ENCODE measurements around the gene AP3B1.

The AP3B1 gene

DNA sequence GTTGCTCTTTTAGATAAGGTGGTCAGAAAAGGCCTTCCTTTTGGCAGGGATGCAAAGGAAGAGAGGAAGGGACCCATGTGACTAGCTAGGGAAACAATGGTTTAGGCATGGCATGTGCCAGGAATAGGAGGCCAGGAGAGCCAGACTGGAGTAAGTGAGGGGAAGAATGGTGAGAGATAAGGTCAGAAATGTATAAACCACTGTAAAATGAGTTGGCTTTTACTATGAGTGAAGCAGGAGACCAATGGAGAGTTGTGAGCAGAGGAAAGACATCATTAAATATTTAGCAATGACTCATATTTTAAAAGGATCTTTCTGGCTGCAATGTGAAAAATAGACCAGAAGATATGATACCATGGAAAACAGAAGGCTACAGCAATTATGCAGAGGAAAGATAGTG is 50.9 kb downstream of the AP3B1 start:
- H3K27me3 ChIP-seq (ENCODE audit: insufficient read depth, low read length) = no peaks in the 10 kb centered on the region
- peaks cover 10% of the 10 kb centered on the region for H3K79me2 ChIP-seq (ENCODE audit: control insufficient read depth, insufficient read depth, low read length, unreplicated experiment)
- H3K4me3 ChIP-seq (ENCODE audit: low read depth, low read length) = no peak overlapping the region
- peaks cover 5% of the 10 kb centered on the region; the same call in 1 of the 2 replicates for H3K36me3 ChIP-seq (ENCODE audit: insufficient read depth, low read length)
- H3K4me1 ChIP-seq (ENCODE audit: control insufficient read depth, insufficient read depth, low read length, unreplicated experiment) = no peaks in the 10 kb centered on the region
- H2AFZ ChIP-seq (ENCODE audit: low read length, unreplicated experiment) = no peak overlapping the region
- H3K27ac ChIP-seq (ENCODE audit: low read depth, low read length) = no peak overlapping the region; the same call in 1 of the 2 replicates

GRCh38 chr5:78243091-78243490 is 51.4 kb downstream of the AP3B1 start:
- Histone ChIP-seq H3K4me3 (ENCODE audit: low read depth, low read length) (no peak overlapping the region), H3K27me3 (ENCODE audit: insufficient read depth, low read length) (no peaks in the 10 kb centered on the region), H3K4me1 (ENCODE audit: control insufficient read depth, insufficient read depth, low read length, unreplicated experiment) (no peaks in the 10 kb centered on the region), H2AFZ (ENCODE audit: low read length, unreplicated experiment) (no peak overlapping the region), H3K36me3 (ENCODE audit: insufficient read depth, low read length) (peaks cover 5% of the 10 kb centered on the region; the same call in 1 of the 2 replicates), H3K79me2 (ENCODE audit: control insufficient read depth, insufficient read depth, low read length, unreplicated experiment) (peaks cover 10% of the 10 kb centered on the region), H3K27ac (ENCODE audit: low read depth, low read length) (no peak overlapping the region)

- Histone ChIP-seq H3K4me1 (ENCODE audit: control insufficient read depth, insufficient read depth, low read length, unreplicated experiment) (no peaks in the 10 kb centered on the region), H3K79me2 (ENCODE audit: control insufficient read depth, insufficient read depth, low read length, unreplicated experiment) (peaks cover 13% of the 10 kb centered on the region), H3K4me3 (ENCODE audit: low read depth, low read length) (no peak overlapping the region), H3K27me3 (ENCODE audit: insufficient read depth, low read length) (no peaks in the 10 kb centered on the region), H3K36me3 (ENCODE audit: insufficient read depth, low read length) (peaks cover 5% of the 10 kb centered on the region; the same call in 1 of the 2 replicates), H2AFZ (ENCODE audit: low read length, unreplicated experiment) (no peak overlapping the region), H3K27ac (ENCODE audit: low read depth, low read length) (no peak overlapping the region)
Observed at GRCh38 chr5:78242001-78242400, 52.5 kb downstream of the AP3B1 start.

DNA sequence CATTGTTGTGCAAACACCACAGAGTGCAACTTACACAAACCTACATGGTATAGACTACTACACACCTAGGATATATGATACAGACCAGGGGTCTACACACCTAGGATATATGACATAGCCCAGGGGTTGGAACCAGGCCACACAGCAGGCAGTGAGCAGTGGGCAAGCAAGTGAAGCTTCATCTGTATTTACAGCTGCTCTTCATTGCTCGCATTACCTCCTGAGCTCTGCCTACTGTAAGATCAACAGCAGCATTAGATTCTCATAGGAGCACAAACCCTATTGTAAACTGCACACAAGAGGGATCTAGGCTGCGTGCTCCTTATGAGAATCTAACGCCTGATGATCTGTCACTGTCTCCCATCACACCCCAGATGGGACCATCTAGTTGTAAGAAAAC is 56.6 kb downstream of the AP3B1 start:
- Histone ChIP-seq H3K27ac (ENCODE audit: low read depth, low read length) (no peak overlapping the region), H3K79me2 (ENCODE audit: control insufficient read depth, insufficient read depth, low read length, unreplicated experiment) (peaks cover 6% of the 10 kb centered on the region), H3K36me3 (ENCODE audit: insufficient read depth, low read length) (peaks cover 5% of the 10 kb centered on the region; the same call in 1 of the 2 replicates), H3K27me3 (ENCODE audit: insufficient read depth, low read length) (no peaks in the 10 kb centered on the region), H2AFZ (ENCODE audit: low read length, unreplicated experiment) (no peak overlapping the region), H3K4me3 (ENCODE audit: low read depth, low read length) (no peak overlapping the region), H3K4me1 (ENCODE audit: control insufficient read depth, insufficient read depth, low read length, unreplicated experiment) (peaks cover 6% of the 10 kb centered on the region)

GRCh38 chr5:78236046-78236445 is 58.5 kb downstream of the AP3B1 start:
- H3K27me3 ChIP-seq (ENCODE audit: insufficient read depth, low read length) = no peaks in the 10 kb centered on the region
- H3K36me3 ChIP-seq (ENCODE audit: insufficient read depth, low read length) = peaks cover 5% of the 10 kb centered on the region; the same call in 1 of the 2 replicates
- no peak overlapping the region for H2AFZ ChIP-seq (ENCODE audit: low read length, unreplicated experiment)
- peaks cover 6% of the 10 kb centered on the region for H3K4me1 ChIP-seq (ENCODE audit: control insufficient read depth, insufficient read depth, low read length, unreplicated experiment)
- H3K79me2 ChIP-seq (ENCODE audit: control insufficient read depth, insufficient read depth, low read length, unreplicated experiment) = peaks cover 6% of the 10 kb centered on the region
- no peak overlapping the region for H3K4me3 ChIP-seq (ENCODE audit: low read depth, low read length)
- no peak overlapping the region for H3K27ac ChIP-seq (ENCODE audit: low read depth, low read length)

- Histone ChIP-seq H3K79me2 (ENCODE audit: control insufficient read depth, insufficient read depth, low read length, unreplicated experiment) (peaks cover 6% of the 10 kb centered on the region), H3K4me3 (ENCODE audit: low read depth, low read length) (no peak overlapping the region), H2AFZ (ENCODE audit: low read length, unreplicated experiment) (no peak overlapping the region), H3K27ac (ENCODE audit: low read depth, low read length) (no peak overlapping the region), H3K4me1 (ENCODE audit: control insufficient read depth, insufficient read depth, low read length, unreplicated experiment) (peaks cover 6% of the 10 kb centered on the region), H3K36me3 (ENCODE audit: insufficient read depth, low read length) (peaks cover 5% of the 10 kb centered on the region; the same call in 1 of the 2 replicates), H3K27me3 (ENCODE audit: insufficient read depth, low read length) (no peaks in the 10 kb centered on the region)
Observed at GRCh38 chr5:78235289-78235688, 59.2 kb downstream of the AP3B1 start.

GRCh38 chr5:78234804-78235203 is 59.7 kb downstream of the AP3B1 start:
- peaks cover 6% of the 10 kb centered on the region for H3K79me2 ChIP-seq (ENCODE audit: control insufficient read depth, insufficient read depth, low read length, unreplicated experiment)
- H2AFZ ChIP-seq (ENCODE audit: low read length, unreplicated experiment) = no peak overlapping the region
- peaks cover under 1% of the 10 kb centered on the region; the same call in 1 of the 2 replicates for H3K36me3 ChIP-seq (ENCODE audit: insufficient read depth, low read length)
- no peak overlapping the region for H3K27ac ChIP-seq (ENCODE audit: low read depth, low read length)
- H3K4me1 ChIP-seq (ENCODE audit: control insufficient read depth, insufficient read depth, low read length, unreplicated experiment) = peaks cover 6% of the 10 kb centered on the region
- H3K4me3 ChIP-seq (ENCODE audit: low read depth, low read length) = no peak overlapping the region
- H3K27me3 ChIP-seq (ENCODE audit: insufficient read depth, low read length) = no peaks in the 10 kb centered on the region

- Histone ChIP-seq H3K79me2 (ENCODE audit: control insufficient read depth, insufficient read depth, low read length, unreplicated experiment) (peaks cover 4% of the 10 kb centered on the region), H3K27ac (ENCODE audit: low read depth, low read length) (no peak overlapping the region), H3K4me3 (ENCODE audit: low read depth, low read length) (no peak overlapping the region), H3K4me1 (ENCODE audit: control insufficient read depth, insufficient read depth, low read length, unreplicated experiment) (peaks cover 6% of the 10 kb centered on the region), H2AFZ (ENCODE audit: low read length, unreplicated experiment) (no peak overlapping the region), H3K27me3 (ENCODE audit: insufficient read depth, low read length) (no peaks in the 10 kb centered on the region), H3K36me3 (ENCODE audit: insufficient read depth, low read length) (no peaks in the 10 kb centered on the region; the same call in 1 of the 2 replicates)
Observed at GRCh38 chr5:78232163-78232562, 62.3 kb downstream of the AP3B1 start.

DNA sequence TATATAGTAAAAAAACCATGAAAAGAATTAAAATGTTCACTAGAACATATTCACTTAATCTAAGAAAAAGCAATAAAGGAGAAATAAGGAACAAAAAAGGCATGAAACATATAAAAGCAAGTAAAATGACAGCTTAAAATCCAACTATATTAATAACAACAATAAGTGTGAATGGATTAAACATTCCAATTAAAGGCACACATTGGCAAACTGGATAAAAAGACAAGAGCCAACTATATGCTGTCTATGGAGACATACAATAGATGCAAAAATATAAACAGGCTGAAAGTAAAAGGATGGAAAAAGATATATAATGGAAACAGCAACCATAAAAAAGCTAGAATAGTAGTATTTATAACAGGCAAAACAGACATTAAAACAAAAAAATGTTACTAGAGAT is 70.1 kb downstream of the AP3B1 start:
- H3K79me2 ChIP-seq (ENCODE audit: control insufficient read depth, insufficient read depth, low read length, unreplicated experiment) = no peaks in the 10 kb centered on the region
- H3K4me3 ChIP-seq (ENCODE audit: low read depth, low read length) = no peak overlapping the region
- no peaks in the 10 kb centered on the region for H3K27me3 ChIP-seq (ENCODE audit: insufficient read depth, low read length)
- no peaks in the 10 kb centered on the region for H3K4me1 ChIP-seq (ENCODE audit: control insufficient read depth, insufficient read depth, low read length, unreplicated experiment)
- H3K27ac ChIP-seq (ENCODE audit: low read depth, low read length) = no peak overlapping the region
- H3K36me3 ChIP-seq (ENCODE audit: insufficient read depth, low read length) = peaks cover 31% of the 10 kb centered on the region
- H2AFZ ChIP-seq (ENCODE audit: low read length, unreplicated experiment) = no peak overlapping the region

DNA sequence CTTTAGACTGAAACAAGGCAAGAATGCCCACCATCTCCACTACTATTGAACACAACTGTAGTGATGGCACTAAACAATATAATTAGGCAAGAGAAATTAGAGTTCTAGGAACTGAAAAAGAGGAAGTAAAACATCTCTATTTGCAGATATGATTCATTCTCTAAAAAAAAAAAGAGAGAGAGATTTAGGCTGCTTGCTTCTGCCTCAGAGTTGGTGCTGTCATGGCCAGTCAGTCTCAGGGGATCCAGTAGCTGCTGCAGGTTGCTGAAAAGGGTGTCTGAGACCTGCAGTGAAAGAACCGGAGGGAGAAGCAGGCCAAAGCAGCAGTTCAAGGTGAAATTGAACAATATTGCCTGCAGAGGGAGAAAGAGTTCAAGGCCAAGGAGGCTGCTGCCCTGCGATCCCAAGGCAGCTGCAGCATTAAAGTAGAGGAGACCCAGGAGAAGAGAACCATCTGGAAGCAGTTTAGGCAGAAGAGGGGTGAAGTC is 72.5 kb downstream of the AP3B1 start:
- H2AFZ ChIP-seq (ENCODE audit: low read length, unreplicated experiment) = no peak overlapping the region
- H3K27ac ChIP-seq (ENCODE audit: low read depth, low read length) = no peak overlapping the region
- no peaks in the 10 kb centered on the region for H3K27me3 ChIP-seq (ENCODE audit: insufficient read depth, low read length)
- no peaks in the 10 kb centered on the region for H3K4me1 ChIP-seq (ENCODE audit: control insufficient read depth, insufficient read depth, low read length, unreplicated experiment)
- no peaks in the 10 kb centered on the region for H3K79me2 ChIP-seq (ENCODE audit: control insufficient read depth, insufficient read depth, low read length, unreplicated experiment)
- H3K36me3 ChIP-seq (ENCODE audit: insufficient read depth, low read length) = peaks cover 36% of the 10 kb centered on the region
- H3K4me3 ChIP-seq (ENCODE audit: low read depth, low read length) = no peak overlapping the region

- Histone ChIP-seq H3K79me2 (ENCODE audit: control insufficient read depth, insufficient read depth, low read length, unreplicated experiment) (no peaks in the 10 kb centered on the region), H3K36me3 (ENCODE audit: insufficient read depth, low read length) (peaks cover 36% of the 10 kb centered on the region), H3K4me1 (ENCODE audit: control insufficient read depth, insufficient read depth, low read length, unreplicated experiment) (no peaks in the 10 kb centered on the region), H3K27ac (ENCODE audit: low read depth, low read length) (no peak overlapping the region), H3K27me3 (ENCODE audit: insufficient read depth, low read length) (no peaks in the 10 kb centered on the region), H3K4me3 (ENCODE audit: low read depth, low read length) (no peak overlapping the region), H2AFZ (ENCODE audit: low read length, unreplicated experiment) (no peak overlapping the region)
Observed at GRCh38 chr5:78221467-78221866, 73.0 kb downstream of the AP3B1 start.
